Glomerular visceral epithelial cell (primary cell): ENCODE results near the gene FAM20B.

Experiments used
- DNase-seq: peaks from one replicate; pipeline ENCODE4 v3.0.0-alpha.2; 2016; ENCODE audit errors: extremely low spot score

FAM20B gene

GRCh38 chr1:179091691-179092165 is 66.0 kb downstream of the FAM20B start:
- DNase-seq: no peak

- DNase-seq: no peak
These were observed 67.3 kb downstream of the FAM20B start for GRCh38 chr1:179092896-179093461.

GRCh38 chr1:179094818-179095217 is 69.1 kb downstream of the FAM20B start:
- no peak for DNase-seq

- DNase-seq: no peak
These were observed 69.7 kb downstream of the FAM20B start for GRCh38 chr1:179095377-179095776.

GRCh38 chr1:179095924-179096323 is 70.2 kb downstream of the FAM20B start:
- DNase-seq: no peak

- no peak for DNase-seq
These were observed 74.2 kb downstream of the FAM20B start for GRCh38 chr1:179099891-179100290.

- no peak for DNase-seq
These were observed 75.9 kb downstream of the FAM20B start for GRCh38 chr1:179101566-179101965.

- no peak for DNase-seq
These were observed 78.3 kb downstream of the FAM20B start for GRCh38 chr1:179103999-179104398.

- no peak for DNase-seq
These were observed 79.0 kb downstream of the FAM20B start for GRCh38 chr1:179104611-179105250.

- DNase-seq: no peak
These were observed 79.7 kb downstream of the FAM20B start for GRCh38 chr1:179105393-179105792.

- no peak for DNase-seq
These were observed 82.3 kb downstream of the FAM20B start for GRCh38 chr1:179107706-179108629.

GRCh38 chr1:179108644-179109043 is 83.0 kb downstream of the FAM20B start:
- no peak for DNase-seq

- DNase-seq: no peak
These were observed 89.5 kb downstream of the FAM20B start for GRCh38 chr1:179115181-179115580.

- no peak for DNase-seq
These were observed 93.8 kb downstream of the FAM20B start for GRCh38 chr1:179119513-179119912.

GRCh38 chr1:179120736-179121135 is 95.0 kb downstream of the FAM20B start:
- DNase-seq: no peak

- peak; percentile 64 for DNase-seq
These were observed 95.7 kb downstream of the FAM20B start for GRCh38 chr1:179121159-179121938.

GRCh38 chr1:179124873-179125272 is 99.2 kb downstream of the FAM20B start:
- no peak for DNase-seq
